Endodermal cell (in vitro differentiated cells): ENCODE measurements around the gene STK11. TPM values are rescaled to one million over a fixed set of nuclear protein-coding genes. Genes with fewer than 3 reads are reported as not detected.
A peak's percentile ranks its signal among the peaks of the same experiment; 100 is the strongest.

ENCODE experiments used
- DNase-seq: peaks from one replicate; pipeline ENCODE4 v3.0.0-alpha.2; 2017
- H3K27ac ChIP-seq: 2 replicates; pipeline ENCODE4 v1.5.1; 2013; ENCODE audit warnings: mild to moderate bottlenecking, low read depth, low read length, moderate library complexity
- H3K27me3 ChIP-seq: 2 replicates; pipeline ENCODE4 v1.6.1; 2013; ENCODE audit warnings: mild to moderate bottlenecking, low read length, moderate library complexity; ENCODE audit not compliant: insufficient read depth, control insufficient read depth, poor library complexity, severe bottlenecking
- H3K36me3 ChIP-seq: 2 replicates; pipeline ENCODE4 v1.7.0; 2013; ENCODE audit warnings: mild to moderate bottlenecking, low read length, moderate library complexity; ENCODE audit not compliant: control insufficient read depth, insufficient read depth
- H3K4me1 ChIP-seq: one replicate; pipeline ENCODE4 v1.7.0; 2013; ENCODE audit warnings: low read length; ENCODE audit not compliant: control insufficient read depth, insufficient read depth
- H3K4me3 ChIP-seq: 2 replicates; pipeline ENCODE4 v1.5.1; 2013; ENCODE audit warnings: mild to moderate bottlenecking, low read length, moderate library complexity
- H3K9ac ChIP-seq: 2 replicates; pipeline ENCODE4 v1.6.1; 2013; ENCODE audit warnings: mild to moderate bottlenecking, low read length, moderate library complexity; ENCODE audit not compliant: poor library complexity, severe bottlenecking; ENCODE audit errors: extremely low read depth
- H3K9me3 ChIP-seq: 2 replicates; pipeline ENCODE4 v1.6.1; 2013; ENCODE audit warnings: mild to moderate bottlenecking, low read length, moderate library complexity; ENCODE audit not compliant: control insufficient read depth
- H3K27ac Mint-ChIP-seq: 2 replicates; pipeline ENCODE4 v1.8.0; 2020; ENCODE audit warnings: mixed read lengths
- H3K27me3 Mint-ChIP-seq: 2 replicates; pipeline ENCODE4 v1.8.0; 2021; ENCODE audit warnings: mild to moderate bottlenecking, mixed read lengths; ENCODE audit not compliant: insufficient read depth
- H3K36me3 Mint-ChIP-seq: 2 replicates; pipeline ENCODE4 v1.8.0; 2020; ENCODE audit warnings: low read depth, mixed read lengths
- H3K4me1 Mint-ChIP-seq: 2 replicates; pipeline ENCODE4 v1.8.0; 2020; ENCODE audit warnings: mixed read lengths
- H3K4me3 Mint-ChIP-seq: 2 replicates; pipeline ENCODE4 v1.8.0; 2020; ENCODE audit warnings: mild to moderate bottlenecking, moderate library complexity, mixed read lengths
- H3K9me3 Mint-ChIP-seq: 2 replicates; pipeline ENCODE4 v1.8.0; 2020; ENCODE audit warnings: mild to moderate bottlenecking, mixed read lengths
- WGBS, 2 experiments: methylation state at CpG; one replicate each; pipeline versions ENCODE4 v1.1.5 to v1.1.7; 2013; ENCODE audit warnings: missing lambda C conversion rate in 2 of 2, mixed read lengths in 1 of 2; ENCODE audit not compliant: insufficient coverage in 1 of 2, insufficient read length in 1 of 2; 5-methylcytosine and 5-hydroxymethylcytosine counted together
- total RNA-seq, 2 donors: library from RNA; stranded (reverse); fragmentation: NEBNext Ultra II Directional in 1 of 2; extraction: Animal tissue kit (Norgen Biotek cat#: 25700) in 1 of 2; gene quantifications; 2 replicates in 1 of 2; 3 replicates in 1 of 2; pipeline ENCODE4 v1.2.1, GENCODE V29; 2021
- TF ChIP-seq, protein P1 (sequence below): fragments of 200-600 bp; sonication (generic); conservative IDR thresholded peaks from 2 replicates; pipeline ENCODE4 v1.5.0; 2021; ENCODE audit warnings: antibody characterized with exemption, mild to moderate bottlenecking

The STK11 gene
- total RNA-seq, 2 donors from 2014 or later, result 78.8 to 81.4 TPM

GRCh38 chr19:1261798-1262622 is 56.4 kb downstream of the STK11 start:
- Histone ChIP-seq H3K4me1 (peaks cover 24% of the 10 kb centered on the region), H3K36me3 (peaks cover 15% of the 10 kb centered on the region), H3K9ac (peak overlapping the region; percentile 85), H3K4me3 (peak overlapping the region; percentile 84), H3K27ac (peak overlapping the region; percentile 35), H3K9me3 (no peaks in the 10 kb centered on the region), H3K27me3 (no peaks in the 10 kb centered on the region)
- H3K27me3 Mint-ChIP-seq, result peaks cover under 1% of the 10 kb centered on the region
- peak overlapping the region; percentile 70 for H3K4me3 Mint-ChIP-seq
- no peaks in the 10 kb centered on the region for H3K9me3 Mint-ChIP-seq
- H3K4me1 Mint-ChIP-seq, result peaks cover 43% of the 10 kb centered on the region
- peaks cover 15% of the 10 kb centered on the region for H3K36me3 Mint-ChIP-seq
- TF ChIP-seq, protein P1, sequence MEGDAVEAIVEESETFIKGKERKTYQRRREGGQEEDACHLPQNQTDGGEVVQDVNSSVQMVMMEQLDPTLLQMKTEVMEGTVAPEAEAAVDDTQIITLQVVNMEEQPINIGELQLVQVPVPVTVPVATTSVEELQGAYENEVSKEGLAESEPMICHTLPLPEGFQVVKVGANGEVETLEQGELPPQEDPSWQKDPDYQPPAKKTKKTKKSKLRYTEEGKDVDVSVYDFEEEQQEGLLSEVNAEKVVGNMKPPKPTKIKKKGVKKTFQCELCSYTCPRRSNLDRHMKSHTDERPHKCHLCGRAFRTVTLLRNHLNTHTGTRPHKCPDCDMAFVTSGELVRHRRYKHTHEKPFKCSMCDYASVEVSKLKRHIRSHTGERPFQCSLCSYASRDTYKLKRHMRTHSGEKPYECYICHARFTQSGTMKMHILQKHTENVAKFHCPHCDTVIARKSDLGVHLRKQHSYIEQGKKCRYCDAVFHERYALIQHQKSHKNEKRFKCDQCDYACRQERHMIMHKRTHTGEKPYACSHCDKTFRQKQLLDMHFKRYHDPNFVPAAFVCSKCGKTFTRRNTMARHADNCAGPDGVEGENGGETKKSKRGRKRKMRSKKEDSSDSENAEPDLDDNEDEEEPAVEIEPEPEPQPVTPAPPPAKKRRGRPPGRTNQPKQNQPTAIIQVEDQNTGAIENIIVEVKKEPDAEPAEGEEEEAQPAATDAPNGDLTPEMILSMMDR, result no peak
- 52 to 67% methylated on average over 15 to 27 of the region's 28 CpGs for WGBS, 2 experiments
- H3K27ac Mint-ChIP-seq, result peak overlapping the region; percentile 94
- DNase-seq, result peak; percentile 77

GRCh38 chr19:1262623-1263123 is 57.1 kb downstream of the STK11 start:
- Mint-ChIP-seq H3K27me3 (peaks cover 7% of the 10 kb centered on the region), H3K36me3 (peaks cover 11% of the 10 kb centered on the region), H3K4me1 (peaks cover 42% of the 10 kb centered on the region), H3K9me3 (no peaks in the 10 kb centered on the region), H3K4me3 (peak overlapping the region; percentile 70), H3K27ac (no peak overlapping the region)
- 30 to 60% methylated on average over 5 to 21 of the region's 21 CpGs for WGBS, 2 experiments
- H3K36me3 ChIP-seq, result peaks cover 11% of the 10 kb centered on the region
- H3K9me3 ChIP-seq, result no peaks in the 10 kb centered on the region
- peak overlapping the region; percentile 35 for H3K27ac ChIP-seq
- peaks cover 6% of the 10 kb centered on the region for H3K27me3 ChIP-seq
- peak overlapping the region; percentile 84 for H3K4me3 ChIP-seq
- TF ChIP-seq, protein P1, result no peak
- H3K4me1 ChIP-seq, result peaks cover 28% of the 10 kb centered on the region
- peak; percentile 83 for DNase-seq
- H3K9ac ChIP-seq, result no peak overlapping the region

DNA sequence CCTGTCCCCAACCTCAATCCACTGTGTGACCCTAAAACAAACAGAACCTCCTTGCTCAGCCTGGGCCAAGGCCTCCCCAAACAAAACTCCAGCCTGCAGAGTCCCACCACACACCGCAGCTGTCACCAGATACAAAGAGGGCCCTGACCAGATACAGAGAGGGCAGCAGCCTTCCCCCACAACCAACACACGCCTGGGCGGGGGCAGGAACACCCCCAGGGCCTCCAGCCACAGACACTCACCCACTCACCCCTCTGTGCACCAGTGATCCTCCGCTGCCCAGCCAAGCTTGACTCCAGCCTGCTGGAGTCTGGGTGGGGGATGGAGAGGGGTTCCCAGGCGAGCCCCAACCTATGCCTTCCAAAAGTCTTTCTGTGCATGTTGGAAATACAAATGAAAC is 57.6 kb downstream of the STK11 start:
- Histone ChIP-seq H3K9me3 (no peaks in the 10 kb centered on the region), H3K4me3 (no peak overlapping the region), H3K4me1 (peaks cover 28% of the 10 kb centered on the region), H3K36me3 (peaks cover 7% of the 10 kb centered on the region), H3K9ac (no peak overlapping the region), H3K27ac (no peak overlapping the region), H3K27me3 (peaks cover 9% of the 10 kb centered on the region)
- H3K27ac Mint-ChIP-seq, result no peak overlapping the region
- peaks cover 38% of the 10 kb centered on the region for H3K4me1 Mint-ChIP-seq
- TF ChIP-seq, protein P1, result no peak
- peaks cover 7% of the 10 kb centered on the region for H3K36me3 Mint-ChIP-seq
- 99 to 100% methylated on average over 1 to 5 of the region's 5 CpGs for WGBS, 2 experiments
- peak overlapping the region; percentile 70 for H3K4me3 Mint-ChIP-seq
- H3K27me3 Mint-ChIP-seq, result peaks cover 12% of the 10 kb centered on the region
- no peak for DNase-seq
- H3K9me3 Mint-ChIP-seq, result no peaks in the 10 kb centered on the region
